Esophagus squamous epithelium (tissue), 5 donors: ENCODE results near the gene RFC5. TPM values are rescaled to one million over a fixed set of nuclear protein-coding genes. Genes with fewer than 3 reads are reported as not detected.

Experiments
- DNase-seq: peaks from one replicate; lab custom pipeline; 2025; lab: John Stamatoyannopoulos, UW
- H3K27ac ChIP-seq, 4 donors: fragments of 200-600 bp; sonication (generic); one replicate each; pipeline ENCODE4 v1.5.1; 2016 to 2019; ENCODE audit warnings: mild to moderate bottlenecking in 1 of 4
- H3K27me3 ChIP-seq, 4 donors: fragments of 200-600 bp; sonication (generic); 1 replicate in 3 of 4; 2 replicates in 1 of 4; pipeline versions ENCODE4 v1.5.1 to v1.6.0; 2017 to 2021; ENCODE audit warnings: antibody characterized with exemption in 1 of 4
- H3K36me3 ChIP-seq, 3 donors: fragments of 200-600 bp; sonication (generic); one replicate each; pipeline ENCODE4 v1.5.1; 2016 to 2019
- H3K4me1 ChIP-seq, 3 donors: fragments of 200-600 bp; sonication (generic); one replicate each; pipeline ENCODE4 v1.5.1; 2017 to 2019
- H3K4me3 ChIP-seq, 4 donors: fragments of 200-600 bp; sonication (generic); 1 replicate in 3 of 4; 2 replicates in 1 of 4; pipeline ENCODE4 v1.5.1; 2016 to 2019; ENCODE audit warnings: mild to moderate bottlenecking in 2 of 4, moderate library complexity in 1 of 4
- H3K9me3 ChIP-seq, 3 donors: fragments of 200-600 bp; sonication (generic); one replicate each; pipeline ENCODE4 v1.5.1; 2016 to 2019
- POLR2A ChIP-seq, 4 donors: fragments of 450-650 bp; IDR thresholded peaks; one replicate each; pipeline ENCODE4 v1.6.1; 2017; ENCODE audit warnings: antibody characterized with exemption in 4 of 4, mild to moderate bottlenecking in 4 of 4, moderate library complexity in 3 of 4
- WGBS, 2 donors: methylation state at CpG; one replicate each; pipeline ENCODE4 v1.1.5; 2018; 5-methylcytosine and 5-hydroxymethylcytosine counted together
- intact Hi-C: fragments of 100-400 bp; cut with DNase I; formaldehyde crosslinking; loops from one replicate; pipeline ENCODE4 v1.15.0; 2022
- total RNA-seq, 4 donors: library from RNA; depleted of rRNA; stranded (reverse); fragments of >200 nt; gene quantifications; one replicate each; pipeline ENCODE4 v1.1.0, GENCODE V29; 2016
- TF ChIP-seq, protein P1 (sequence below), 6 experiments: fragments of 450-650 bp in 4 of 6; fragments of 200-600 bp in 2 of 6; sonication (generic) in 2 of 6; IDR thresholded peaks; one replicate each; pipeline ENCODE4 v1.5.1; 2016 to 2019; ENCODE audit warnings: antibody characterized with exemption in 6 of 6, mild to moderate bottlenecking in 4 of 6, moderate library complexity in 4 of 6
- donor health status: DM: yes; HTN: yes; CAD: no.

The RFC5 gene
- total RNA-seq, 4 donors from 2014 or later, result 11.5 to 32.2 (median 19.1) TPM

DNA sequence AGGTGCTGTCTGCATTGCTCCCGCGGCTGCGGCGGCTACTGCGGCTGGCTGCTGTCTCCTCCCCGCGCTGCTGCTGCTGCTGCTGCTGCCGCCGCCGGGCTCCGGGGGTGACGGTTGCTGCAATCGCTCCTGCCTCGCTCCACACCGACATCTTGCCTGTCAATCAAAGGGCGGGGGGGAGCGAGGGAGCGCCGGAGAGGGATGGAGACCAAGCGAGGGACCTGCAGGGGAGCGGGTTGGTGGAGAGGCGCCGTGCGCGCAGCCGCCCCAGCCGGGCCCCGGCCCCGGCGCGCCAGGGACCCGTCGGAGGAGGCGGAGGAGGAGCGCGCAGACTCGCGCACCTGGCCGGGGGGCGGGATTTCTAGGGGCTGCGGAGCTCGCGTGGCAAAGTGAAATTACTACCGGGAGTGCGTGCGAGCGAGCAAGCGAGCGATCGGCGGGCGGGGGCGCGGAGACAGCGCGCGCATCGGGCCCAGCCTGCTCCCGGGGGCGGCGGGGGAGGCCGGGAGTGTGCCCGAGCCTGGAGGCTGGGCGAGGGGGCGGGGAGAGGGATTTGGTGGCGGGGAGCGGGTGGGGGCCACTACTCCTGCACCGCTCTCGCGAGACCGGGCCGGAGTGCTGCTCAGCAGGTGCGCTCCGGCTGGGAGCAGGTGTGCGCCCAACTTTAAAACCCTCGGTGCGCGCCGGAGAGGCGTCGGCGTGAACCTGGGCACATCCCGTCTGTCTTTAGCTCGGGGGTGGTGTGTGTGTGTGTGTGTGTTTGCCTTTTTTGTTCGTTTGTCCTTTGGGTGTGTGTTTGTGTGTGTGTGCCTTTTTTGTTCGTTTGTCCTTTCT is 47.5 kb upstream of the RFC5 start, which contains the start of gene KSR2:
TSS of gene KSR2 (minus strand) at position 165 of the 834 bp plus-strand sequence. CDS start 735 bp downstream, outside the sequence.
- Histone ChIP-seq H3K4me3 (peak within 1 kb of the TSS; percentile 43 to 70 (median 54)), H3K27ac (peak within 1 kb of the TSS in 2 of 4 donors; percentile 38 to 46), H3K27me3 (peaks cover 0 to 66% (median 2%) of the 10 kb centered on the region in 4 donors), H3K4me1 (peaks cover 0 to 17% (median 4%) of the 10 kb centered on the region in 3 donors), H3K36me3 (no peaks in the 10 kb centered on the region), H3K9me3 (peaks cover 0 to 7% (median 4%) of the 10 kb centered on the region in 3 donors)
- TF ChIP-seq, protein P1, sequence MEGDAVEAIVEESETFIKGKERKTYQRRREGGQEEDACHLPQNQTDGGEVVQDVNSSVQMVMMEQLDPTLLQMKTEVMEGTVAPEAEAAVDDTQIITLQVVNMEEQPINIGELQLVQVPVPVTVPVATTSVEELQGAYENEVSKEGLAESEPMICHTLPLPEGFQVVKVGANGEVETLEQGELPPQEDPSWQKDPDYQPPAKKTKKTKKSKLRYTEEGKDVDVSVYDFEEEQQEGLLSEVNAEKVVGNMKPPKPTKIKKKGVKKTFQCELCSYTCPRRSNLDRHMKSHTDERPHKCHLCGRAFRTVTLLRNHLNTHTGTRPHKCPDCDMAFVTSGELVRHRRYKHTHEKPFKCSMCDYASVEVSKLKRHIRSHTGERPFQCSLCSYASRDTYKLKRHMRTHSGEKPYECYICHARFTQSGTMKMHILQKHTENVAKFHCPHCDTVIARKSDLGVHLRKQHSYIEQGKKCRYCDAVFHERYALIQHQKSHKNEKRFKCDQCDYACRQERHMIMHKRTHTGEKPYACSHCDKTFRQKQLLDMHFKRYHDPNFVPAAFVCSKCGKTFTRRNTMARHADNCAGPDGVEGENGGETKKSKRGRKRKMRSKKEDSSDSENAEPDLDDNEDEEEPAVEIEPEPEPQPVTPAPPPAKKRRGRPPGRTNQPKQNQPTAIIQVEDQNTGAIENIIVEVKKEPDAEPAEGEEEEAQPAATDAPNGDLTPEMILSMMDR (IDR thresholded peaks at IDR 0.05), result no peak
- TF ChIP-seq POLR2A (IDR thresholded peaks at IDR 0.05), result no peak
- no peak for DNase-seq
- 0 to 3% methylated on average over 18 to 47 of the region's 86 CpGs for WGBS, 2 donors
- intact Hi-C loops, result no loop called here

DNA sequence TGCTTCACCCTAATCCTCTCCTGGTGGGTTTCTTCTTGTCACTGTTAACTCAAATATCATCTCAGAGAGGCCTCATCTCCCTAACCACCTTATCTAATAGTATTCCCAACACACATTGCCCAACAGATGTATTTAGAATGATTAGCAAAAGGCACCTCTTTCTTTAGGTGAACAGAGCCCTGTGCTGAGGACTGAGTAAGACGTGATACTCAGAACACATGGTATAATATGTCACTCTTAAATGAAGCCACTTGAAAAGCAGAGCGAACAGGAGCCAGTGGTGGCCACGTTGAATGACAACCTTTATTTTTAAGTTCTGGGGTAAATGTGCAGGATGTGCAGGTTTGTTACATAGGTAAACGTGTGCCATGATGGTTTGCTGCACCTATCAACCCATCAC is 46.2 kb upstream of the RFC5 start:
- DNase-seq, result no peak
- intact Hi-C loops, result no loop called here
- H3K27me3 ChIP-seq, result peaks cover 0 to 71% (median 2%) of the 10 kb centered on the region in 4 donors

DNA sequence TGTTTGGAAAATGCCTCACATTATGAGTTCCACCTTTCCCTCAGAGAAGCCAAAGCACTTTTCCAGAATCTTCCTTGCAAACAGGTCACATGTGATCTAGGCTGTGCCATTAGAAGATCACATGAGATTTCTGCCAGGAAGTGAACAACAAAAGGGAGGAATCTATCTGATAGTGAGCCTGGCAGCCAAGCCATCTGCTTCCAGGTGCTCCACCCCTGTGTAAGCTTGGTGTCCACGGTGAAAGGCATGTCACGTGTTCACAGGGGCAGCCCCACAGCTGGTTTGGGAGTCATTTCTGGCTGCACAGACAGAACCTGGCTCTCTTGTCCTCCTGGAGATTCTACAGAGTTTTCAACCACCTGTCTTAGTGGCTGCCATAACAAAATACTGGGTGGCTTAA is 44.2 kb upstream of the RFC5 start:
- peaks cover 0 to 17% (median 4%) of the 10 kb centered on the region in 3 donors for H3K4me1 ChIP-seq
- no peaks in the 10 kb centered on the region for H3K36me3 ChIP-seq
- intact Hi-C loops, result no loop called here
- no peak for DNase-seq
- peaks cover 0 to 51% (median under 1%) of the 10 kb centered on the region in 4 donors for H3K27me3 ChIP-seq
- TF ChIP-seq POLR2A (IDR thresholded peaks at IDR 0.05), result no peak
- TF ChIP-seq, protein P1 (IDR thresholded peaks at IDR 0.05), result no peak
- WGBS, 2 donors, result 17 to 50% methylated on average over 1 of the region's 2 CpGs
- peaks cover 0 to 7% (median 4%) of the 10 kb centered on the region in 3 donors for H3K9me3 ChIP-seq
- no peak overlapping the region for H3K27ac ChIP-seq
- no peak overlapping the region for H3K4me3 ChIP-seq

More for the DNA sequence above, 46.2 kb upstream of the RFC5 start:
- Histone ChIP-seq H3K4me1 (peaks cover 0 to 17% (median 4%) of the 10 kb centered on the region in 3 donors), H3K27ac (no peak overlapping the region), H3K4me3 (no peak overlapping the region), H3K36me3 (no peaks in the 10 kb centered on the region), H3K9me3 (peaks cover 0 to 7% (median 4%) of the 10 kb centered on the region in 3 donors)
- no peak for TF ChIP-seq POLR2A (IDR thresholded peaks at IDR 0.05)
- TF ChIP-seq, protein P1 (IDR thresholded peaks at IDR 0.05), result no peak
- WGBS, 2 donors, result 81 to 90% methylated on average over 4 of the region's 4 CpGs

DNA sequence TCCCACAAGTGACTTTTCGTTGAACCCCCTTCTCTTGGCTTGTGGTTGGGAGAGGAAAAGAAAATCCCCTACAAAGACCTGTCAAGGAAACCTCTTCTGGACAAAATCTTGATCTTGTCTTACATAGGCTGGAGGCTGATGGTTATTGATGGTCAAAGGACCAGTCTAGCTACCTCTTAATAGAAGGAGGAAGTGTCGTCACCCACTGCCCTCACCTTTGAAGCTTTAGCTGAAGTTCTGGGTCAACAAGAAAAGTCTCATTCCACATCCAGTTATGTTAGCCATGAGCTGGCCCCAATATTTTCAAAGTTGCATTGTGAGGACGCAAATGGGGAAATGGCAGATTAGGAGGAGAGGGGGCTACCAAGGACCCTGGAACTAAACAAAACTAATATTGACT is 41.5 kb upstream of the RFC5 start:
- no peak overlapping the region for H3K27ac ChIP-seq
- peaks cover 0 to 7% (median 4%) of the 10 kb centered on the region in 3 donors for H3K9me3 ChIP-seq
- H3K27me3 ChIP-seq, result peaks cover 0 to 33% (median 0%) of the 10 kb centered on the region in 4 donors
- intact Hi-C loops, result no loop called here
- no peak for TF ChIP-seq POLR2A (IDR thresholded peaks at IDR 0.05)
- TF ChIP-seq, protein P1 (IDR thresholded peaks at IDR 0.05), result no peak
- DNase-seq, result no peak
- H3K4me1 ChIP-seq, result no peaks in the 10 kb centered on the region
- no peaks in the 10 kb centered on the region for H3K36me3 ChIP-seq
- H3K4me3 ChIP-seq, result no peak overlapping the region
- WGBS, 2 donors, result 67 to 93% methylated on average over 3 of the region's 3 CpGs

DNA sequence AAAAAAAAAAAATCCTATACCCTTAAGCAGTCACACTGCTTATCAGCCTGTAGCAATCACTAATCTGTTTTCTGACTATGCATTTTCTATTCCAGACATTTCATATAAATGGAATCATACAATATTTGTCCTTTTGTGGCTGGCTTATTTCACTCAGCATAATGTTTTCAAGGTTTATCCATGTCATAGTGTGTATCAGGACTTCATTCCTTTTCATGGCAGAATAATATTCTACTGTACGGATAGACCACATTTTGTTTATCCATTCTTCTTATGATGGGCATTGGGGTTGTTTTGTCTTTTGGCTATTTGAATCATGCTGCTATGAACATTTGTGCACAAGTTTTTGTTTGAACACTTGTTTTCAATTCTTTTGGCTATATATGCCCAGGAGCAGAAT is 39.1 kb upstream of the RFC5 start:
- Histone ChIP-seq H3K9me3 (no peaks in the 10 kb centered on the region), H3K36me3 (no peaks in the 10 kb centered on the region), H3K27me3 (peaks cover 0 to 34% (median 0%) of the 10 kb centered on the region in 4 donors), H3K4me3 (no peak overlapping the region), H3K27ac (no peak overlapping the region), H3K4me1 (no peaks in the 10 kb centered on the region)
- TF ChIP-seq POLR2A (IDR thresholded peaks at IDR 0.05), result no peak
- TF ChIP-seq, protein P1 (IDR thresholded peaks at IDR 0.05), result no peak
- DNase-seq, result no peak
- intact Hi-C loops, result no loop called here
- 93% methylated on average over 1 of the region's 1 CpG for WGBS, 2 donors
